ENCODE measurements around the gene RNASET2. TPM values are rescaled to one million over a fixed set of nuclear protein-coding genes. Genes with fewer than 3 reads are reported as not detected.
"Not testable (repeated sequence)": the region's sequence is repeated elsewhere in the genome, so short reads cannot be mapped to it uniquely, and the experiment has no call there.

The RNASET2 gene
- total and polyA plus RNA-seq, 8 donors = 38.1 to 68.5 (median 47.0) TPM

DNA sequence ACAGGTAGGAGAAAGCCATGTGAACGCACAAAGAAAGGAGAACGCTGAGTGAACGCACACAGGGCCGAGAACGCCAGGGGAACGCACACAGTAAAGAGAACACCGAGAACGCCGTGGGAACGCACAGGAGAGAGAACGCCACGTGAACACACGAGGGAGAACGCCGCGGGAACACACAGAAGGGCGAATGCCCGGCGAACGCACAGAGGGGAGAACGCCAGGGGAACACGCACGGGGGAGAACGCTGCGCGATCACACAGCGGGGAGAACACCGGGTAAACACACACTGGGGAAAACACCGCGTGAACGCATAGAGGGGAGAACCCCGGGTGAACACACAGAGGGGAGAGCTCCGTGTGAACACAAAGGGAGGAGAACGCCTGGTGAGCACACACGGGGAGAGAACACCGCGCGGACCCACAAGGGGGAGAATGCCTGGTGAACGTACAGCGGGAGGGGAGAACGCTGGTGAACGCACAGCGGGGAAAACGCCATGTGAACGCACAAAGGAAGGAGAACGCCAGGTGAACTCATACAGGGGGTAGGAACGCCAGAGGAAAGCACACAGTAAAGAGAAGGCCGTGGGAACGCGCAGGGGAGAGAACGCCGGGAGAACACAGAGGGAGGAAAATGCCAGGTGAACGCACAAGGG is 55.3 kb downstream of the RNASET2 start:
- Histone ChIP-seq H3K9me3 (no peaks in the 10 kb centered on the region), H3K36me3 (no peaks in the 10 kb centered on the region), H3K27me3 (no peaks in the 10 kb centered on the region), H3K27ac (no peak overlapping the region), H3K4me1 (no peaks in the 10 kb centered on the region), H3K4me3 (no peak overlapping the region)
- peak in 1 of 4 donors; percentile 69 for DNase-seq
- ATAC-seq = no peak
- intact Hi-C loops (cut with DNase I) = no loop called here
- TF ChIP-seq, protein P1, sequence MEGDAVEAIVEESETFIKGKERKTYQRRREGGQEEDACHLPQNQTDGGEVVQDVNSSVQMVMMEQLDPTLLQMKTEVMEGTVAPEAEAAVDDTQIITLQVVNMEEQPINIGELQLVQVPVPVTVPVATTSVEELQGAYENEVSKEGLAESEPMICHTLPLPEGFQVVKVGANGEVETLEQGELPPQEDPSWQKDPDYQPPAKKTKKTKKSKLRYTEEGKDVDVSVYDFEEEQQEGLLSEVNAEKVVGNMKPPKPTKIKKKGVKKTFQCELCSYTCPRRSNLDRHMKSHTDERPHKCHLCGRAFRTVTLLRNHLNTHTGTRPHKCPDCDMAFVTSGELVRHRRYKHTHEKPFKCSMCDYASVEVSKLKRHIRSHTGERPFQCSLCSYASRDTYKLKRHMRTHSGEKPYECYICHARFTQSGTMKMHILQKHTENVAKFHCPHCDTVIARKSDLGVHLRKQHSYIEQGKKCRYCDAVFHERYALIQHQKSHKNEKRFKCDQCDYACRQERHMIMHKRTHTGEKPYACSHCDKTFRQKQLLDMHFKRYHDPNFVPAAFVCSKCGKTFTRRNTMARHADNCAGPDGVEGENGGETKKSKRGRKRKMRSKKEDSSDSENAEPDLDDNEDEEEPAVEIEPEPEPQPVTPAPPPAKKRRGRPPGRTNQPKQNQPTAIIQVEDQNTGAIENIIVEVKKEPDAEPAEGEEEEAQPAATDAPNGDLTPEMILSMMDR (IDR thresholded peaks at IDR 0.05) = no peak

DNA sequence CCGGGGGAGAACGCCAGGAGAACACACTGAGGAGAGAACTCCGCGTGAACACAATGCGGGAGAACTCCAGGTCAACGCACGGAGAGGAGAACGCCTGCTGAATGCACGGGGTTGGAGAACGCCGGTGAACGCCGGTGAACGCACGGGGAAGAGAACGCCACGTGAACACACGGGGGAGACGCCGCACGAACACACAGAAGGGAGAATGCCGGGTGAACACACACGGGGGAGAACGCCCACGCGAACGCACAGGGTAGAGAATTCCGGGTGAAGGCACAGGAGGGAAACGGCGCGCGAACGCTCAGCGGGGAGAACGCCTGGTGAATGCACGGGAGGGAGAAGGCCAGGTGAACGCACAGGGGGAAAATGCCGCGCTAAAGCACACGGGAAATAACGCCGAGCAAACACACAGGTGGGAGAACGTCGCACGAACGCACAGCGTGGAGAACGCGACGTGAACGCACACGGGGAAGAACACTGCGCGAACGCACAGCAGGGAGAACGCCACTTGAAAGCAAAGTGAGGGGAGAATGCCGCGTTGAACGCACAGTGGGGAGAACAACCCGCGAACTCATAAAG is 56.1 kb downstream of the RNASET2 start:
- H3K4me1 ChIP-seq = no peaks in the 10 kb centered on the region
- no peaks in the 10 kb centered on the region for H3K27me3 ChIP-seq
- TF ChIP-seq, protein P1 (IDR thresholded peaks at IDR 0.05) = no peak
- H3K36me3 ChIP-seq = no peaks in the 10 kb centered on the region
- no peak overlapping the region for H3K27ac ChIP-seq
- DNase-seq = peak in 1 of 4 donors; percentile 73
- no peak overlapping the region for H3K4me3 ChIP-seq
- no peak for ATAC-seq
- intact Hi-C loops (cut with DNase I) = no loop called here
- H3K9me3 ChIP-seq = no peaks in the 10 kb centered on the region

DNA sequence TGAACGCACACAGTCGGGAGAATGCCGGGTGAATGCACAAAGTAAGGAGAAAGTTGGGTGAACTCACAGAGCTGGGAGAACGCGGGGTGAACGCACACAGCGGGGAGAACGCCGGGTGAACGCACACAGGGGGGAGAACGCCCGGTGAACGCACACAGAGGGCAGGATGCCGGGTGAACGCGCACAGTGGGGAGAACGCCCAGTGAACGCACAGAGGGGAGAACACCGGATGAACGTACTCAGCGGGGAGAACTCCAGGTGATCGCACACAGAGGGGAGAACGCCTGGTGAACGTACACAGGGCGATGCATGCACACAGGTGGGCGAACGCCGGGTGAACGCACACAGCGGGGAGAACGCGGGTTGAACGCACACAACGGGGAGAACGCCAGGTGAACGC is 57.4 kb downstream of the RNASET2 start:
- Histone ChIP-seq H3K9me3 (no peaks in the 10 kb centered on the region), H3K27ac (no peak overlapping the region), H3K27me3 (no peaks in the 10 kb centered on the region), H3K4me3 (no peak overlapping the region), H3K36me3 (no peaks in the 10 kb centered on the region), H3K4me1 (no peaks in the 10 kb centered on the region)
- TF ChIP-seq, protein P1 (IDR thresholded peaks at IDR 0.05) = no peak
- ATAC-seq (no peak), DNase-seq (no peak)
- intact Hi-C loops (cut with DNase I) = no loop called here

DNA sequence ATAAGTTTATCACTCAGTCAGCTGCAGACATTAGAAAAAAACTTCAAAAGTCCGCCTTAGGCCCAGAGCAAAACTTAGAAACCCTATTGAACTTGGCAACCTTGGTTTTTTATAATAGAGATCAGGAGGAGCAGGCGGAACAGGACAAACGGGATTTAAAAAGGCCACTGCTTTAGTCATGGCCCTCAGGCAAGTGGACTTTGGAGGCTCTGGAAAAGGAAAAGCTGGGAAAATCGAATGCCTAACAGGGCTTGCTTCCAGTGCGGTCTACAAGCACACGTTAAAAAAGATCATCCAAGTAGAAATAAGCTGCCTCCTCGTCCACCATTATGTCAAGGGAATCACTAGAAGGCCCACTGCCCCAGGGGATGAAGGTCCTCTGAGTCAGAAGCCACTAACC is 61.7 kb downstream of the RNASET2 start:
- ATAC-seq; H3K27me3 ChIP-seq; H3K4me3 ChIP-seq; H3K4me1 ChIP-seq; H3K9me3 ChIP-seq; H3K27ac ChIP-seq; H3K36me3 ChIP-seq; DNase-seq; intact Hi-C loops (cut with DNase I): not testable (repeated sequence)

DNA sequence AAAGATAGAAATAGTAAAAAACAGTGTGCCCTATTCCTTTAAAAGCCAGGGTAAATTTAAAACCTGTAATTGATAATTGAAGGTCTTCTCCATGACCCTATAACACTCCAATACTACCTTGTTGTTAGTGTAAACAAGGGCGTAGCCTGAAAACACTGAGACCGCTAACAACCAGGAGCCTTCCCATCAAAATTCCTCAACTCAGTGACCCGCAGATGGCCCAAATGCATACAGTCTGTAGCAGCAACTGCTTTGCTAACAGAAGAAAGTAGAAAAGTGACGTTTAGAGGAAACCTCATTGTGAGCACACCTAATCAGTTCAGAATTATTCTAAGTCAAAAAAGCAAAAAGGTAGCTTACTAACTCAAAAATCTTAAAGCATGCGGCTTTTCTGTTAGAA is 63.9 kb downstream of the RNASET2 start:
- DNase-seq, ATAC-seq: not testable (repeated sequence)

DNA sequence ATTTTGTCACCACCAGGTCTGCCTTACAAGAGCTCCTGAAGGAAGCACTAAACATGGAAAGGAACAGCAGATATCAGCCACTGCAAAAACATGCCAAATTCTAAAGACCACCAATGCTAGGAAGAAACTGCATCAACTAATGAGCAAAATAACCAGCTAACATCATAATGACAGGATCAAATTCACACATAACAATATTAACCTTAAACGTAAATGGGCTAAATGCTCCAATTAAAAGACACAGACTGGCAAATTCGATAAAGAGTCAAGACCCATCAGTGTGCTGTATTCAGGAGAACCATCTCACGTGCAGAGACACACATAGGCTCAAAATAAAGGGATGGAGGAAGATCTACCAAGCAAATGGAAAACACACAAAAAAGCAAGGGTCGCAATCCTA is 69.6 kb downstream of the RNASET2 start:
- H3K4me3 ChIP-seq; H3K36me3 ChIP-seq; H3K4me1 ChIP-seq; intact Hi-C loops (cut with DNase I); DNase-seq; H3K27ac ChIP-seq; ATAC-seq; H3K27me3 ChIP-seq; H3K9me3 ChIP-seq: not testable (repeated sequence)

More for the DNA sequence above, 63.9 kb downstream of the RNASET2 start:
- H3K4me3 ChIP-seq; H3K4me1 ChIP-seq; H3K36me3 ChIP-seq; H3K27ac ChIP-seq; H3K9me3 ChIP-seq; intact Hi-C loops (cut with DNase I); H3K27me3 ChIP-seq: not testable (repeated sequence)

DNA sequence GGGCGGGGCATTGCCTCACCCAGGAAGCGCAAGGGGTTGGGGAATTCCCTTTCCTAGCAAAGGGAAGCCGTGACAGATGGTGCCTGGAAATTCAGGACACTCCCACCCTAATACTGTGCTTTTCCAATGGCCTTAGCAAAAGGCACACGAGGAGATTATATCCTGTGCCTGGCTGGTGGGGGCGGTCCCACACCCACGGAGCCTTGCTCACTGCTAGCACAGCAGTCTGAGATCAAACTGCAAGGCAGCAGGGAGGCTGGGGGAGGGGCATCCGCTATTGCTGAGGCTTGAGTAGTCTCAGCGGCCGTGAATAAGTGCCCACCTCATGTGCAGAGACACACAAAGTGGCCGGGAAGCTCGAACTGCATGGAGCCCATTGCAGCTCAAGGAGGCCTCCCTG is 71.4 kb downstream of the RNASET2 start:
- DNase-seq; H3K27ac ChIP-seq; H3K27me3 ChIP-seq; H3K4me1 ChIP-seq; H3K36me3 ChIP-seq; intact Hi-C loops (cut with DNase I); H3K9me3 ChIP-seq; H3K4me3 ChIP-seq; ATAC-seq: not testable (repeated sequence)
